ENCODE data around the gene CYP26B1.

- TF ChIP-seq CTCF (conservative IDR thresholded peaks at IDR 0.05 in 1 of 2, IDR thresholded peaks at IDR 0.05 in 1 of 2; ENCODE audit: extremely low read depth in 1 of 2, insufficient read depth in 1 of 2, low read depth in 1 of 2, low read length in 2 of 2): no peak
- no peak for TF ChIP-seq EZH2 (IDR thresholded peaks at IDR 0.05; ENCODE audit: borderline replicate concordance, low read length)
Measured at GRCh38 chr2:72106978-72107377, 40.7 kb downstream of the CYP26B1 start.
